ENCODE measurements around the gene CFAP77.
"Not testable (repeated sequence)": the region's sequence is repeated elsewhere in the genome, so short reads cannot be mapped to it uniquely, and the experiment has no call there.

CFAP77 gene

DNA sequence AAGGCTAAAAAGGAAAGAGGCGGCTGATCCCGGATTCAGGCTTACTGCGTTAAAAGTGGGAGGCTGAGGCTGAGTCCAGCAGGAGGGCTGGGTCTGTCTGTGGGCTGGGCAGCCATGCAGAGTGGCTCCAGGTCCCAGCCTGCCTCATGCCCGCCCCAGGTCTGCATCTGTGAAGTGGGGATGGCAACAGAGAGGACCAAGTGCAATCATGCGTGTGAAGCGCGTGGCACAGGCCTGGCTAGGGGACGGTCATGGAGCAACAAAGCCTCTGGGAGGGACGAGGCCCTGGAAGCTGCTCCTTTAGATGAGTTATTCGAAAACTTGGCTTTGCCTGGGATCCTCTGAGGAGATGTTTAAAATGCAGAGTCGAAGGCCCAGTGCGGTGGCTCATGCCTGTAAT, 142.0 kb downstream of the CFAP77 start:
- no peak for DNase-seq

DNA sequence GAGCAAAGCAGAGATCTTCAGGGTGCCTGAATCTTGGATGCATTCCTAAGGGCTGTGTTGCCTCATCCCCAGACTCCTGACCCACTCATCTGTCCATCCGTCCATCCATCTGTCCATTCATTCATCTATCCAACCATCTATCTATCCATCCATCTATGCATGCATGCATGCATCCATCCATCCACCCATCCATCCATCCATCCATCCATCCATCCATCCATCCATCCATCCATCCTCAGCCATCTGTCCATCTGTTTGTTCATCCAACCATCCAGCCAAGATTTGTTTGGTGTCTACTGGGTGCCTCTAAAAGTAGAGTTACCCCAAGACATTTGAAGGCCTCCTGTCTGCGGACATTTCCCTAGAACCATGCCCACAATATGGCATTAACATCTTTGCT, 144.7 kb downstream of the CFAP77 start:
- no peak for DNase-seq

DNA sequence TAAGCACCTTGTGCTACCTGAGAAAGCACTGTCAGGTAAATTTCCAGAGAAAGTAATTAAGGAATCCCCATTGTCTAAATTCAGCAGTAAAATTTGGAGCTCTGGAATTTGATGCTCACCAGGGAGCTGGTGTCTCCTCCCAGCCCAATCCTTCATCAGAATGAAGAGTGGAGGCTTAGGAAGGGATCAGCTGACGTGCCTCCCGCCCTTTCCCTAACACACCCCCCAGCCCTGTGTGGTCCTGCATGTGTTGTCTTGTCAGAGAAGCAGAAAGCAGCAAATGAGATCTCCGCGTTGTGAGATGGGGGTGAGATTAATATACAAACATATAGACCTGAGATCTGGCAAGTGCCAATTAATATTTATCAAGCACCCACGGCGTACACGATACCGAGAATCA, 145.5 kb downstream of the CFAP77 start:
- DNase-seq, result no peak

DNA sequence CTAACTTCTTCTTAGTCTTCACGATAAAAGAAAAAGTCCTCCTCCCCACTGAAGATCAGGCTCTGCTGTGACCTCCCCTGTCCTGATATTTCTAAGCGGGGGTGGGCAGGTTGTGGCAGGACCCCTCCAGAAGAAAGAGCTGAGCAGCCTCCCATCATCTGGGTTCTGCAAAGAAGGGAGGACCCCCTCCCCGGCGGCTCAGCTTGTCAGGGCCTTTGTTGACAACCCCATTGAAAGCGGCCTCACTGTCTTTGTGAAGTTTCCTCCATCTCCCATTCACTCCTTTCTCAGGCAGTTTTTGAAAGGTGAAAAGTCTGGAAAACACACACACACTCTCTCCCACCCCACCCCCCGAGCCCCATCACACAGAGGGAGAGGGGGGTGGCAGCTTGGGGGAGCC, 146.2 kb downstream of the CFAP77 start:
- no peak for DNase-seq

DNA sequence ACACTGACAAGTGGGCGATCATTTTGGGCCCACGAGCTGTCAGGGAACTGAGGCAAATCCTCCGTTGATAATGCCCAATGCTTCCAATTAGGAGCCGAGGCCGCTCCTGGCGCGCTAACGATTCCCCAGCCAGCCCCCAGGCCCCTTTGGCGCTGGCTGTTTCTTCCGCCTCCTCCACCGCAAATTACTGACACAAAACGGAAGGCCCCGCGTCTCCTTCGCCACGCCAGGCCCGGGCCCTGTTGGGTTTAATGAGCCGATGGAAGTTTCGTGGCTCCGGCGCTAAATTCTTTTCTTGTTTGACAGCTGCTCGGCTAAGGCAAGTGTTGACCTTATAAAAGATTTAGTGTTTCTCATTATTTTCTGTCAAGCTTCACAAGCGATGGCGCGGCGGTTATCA, 146.7 kb downstream of the CFAP77 start:
- no peak for DNase-seq

DNA sequence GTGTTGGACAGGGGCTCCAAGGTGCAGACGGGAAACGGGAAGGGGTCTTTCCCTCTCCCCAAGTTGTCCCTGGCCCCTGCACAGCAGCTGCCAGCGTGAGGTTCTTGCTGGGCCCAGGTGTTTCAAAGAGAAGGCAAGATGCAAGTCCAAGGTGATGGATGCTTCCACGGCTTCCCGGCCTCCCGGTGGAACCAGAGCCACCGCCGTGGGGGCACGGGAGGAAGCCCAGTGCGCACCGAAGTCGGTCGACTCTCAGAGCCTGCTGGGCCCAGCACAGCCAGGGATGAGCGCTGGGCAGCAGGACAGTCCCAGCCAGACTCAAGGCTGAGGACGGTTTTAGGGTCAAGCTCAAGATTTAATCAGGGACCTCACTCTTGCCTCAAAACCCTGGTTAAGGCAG, 147.1 kb downstream of the CFAP77 start:
- no peak for DNase-seq

DNA sequence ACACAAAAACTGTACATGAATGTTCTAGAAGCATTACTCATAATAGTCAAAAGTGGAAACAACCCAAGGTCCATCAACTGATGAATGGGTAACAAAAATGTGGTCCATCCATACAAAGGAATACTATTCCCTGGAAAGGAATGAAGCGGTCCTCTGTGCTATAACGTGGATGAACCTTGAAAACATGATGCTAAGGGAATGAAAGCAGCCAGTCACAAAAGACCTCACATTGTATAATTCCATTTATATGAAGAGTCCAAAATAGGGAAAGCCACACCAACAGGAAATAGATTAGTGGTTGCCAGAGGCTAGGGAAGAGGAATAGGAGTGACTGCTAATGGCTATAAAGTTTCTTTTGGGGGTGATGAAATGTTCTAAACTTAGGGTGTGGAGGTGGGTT, 149.7 kb downstream of the CFAP77 start:
- DNase-seq, result no peak

DNA sequence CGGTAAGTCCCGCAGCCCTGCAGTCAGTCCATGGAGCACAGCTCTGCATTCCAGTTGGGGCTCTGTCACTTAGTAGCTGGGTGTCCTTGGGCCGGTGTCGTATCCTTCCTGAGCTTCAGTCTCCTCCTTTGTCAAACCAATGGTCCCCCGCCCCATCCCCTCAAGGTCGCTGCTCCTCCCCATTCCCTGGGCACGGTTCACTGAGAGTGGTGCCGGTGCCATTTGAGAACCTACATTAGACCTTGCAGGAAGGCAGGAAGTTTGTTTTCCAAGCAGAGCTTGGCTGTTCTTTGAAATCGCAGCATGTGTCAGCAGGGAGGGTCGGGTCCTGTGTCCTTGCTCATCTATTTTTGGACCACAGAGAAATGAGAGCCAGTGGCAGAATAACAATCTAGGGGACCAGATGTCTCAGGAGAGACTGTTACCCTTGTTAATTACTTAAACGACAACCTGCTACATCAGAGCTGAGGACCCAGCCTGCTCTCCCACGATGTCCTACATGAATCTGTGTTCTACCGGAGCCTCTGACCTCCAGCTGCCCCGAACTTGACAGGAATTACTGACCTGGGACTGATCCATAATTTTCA, 150.7 kb downstream of the CFAP77 start:
- DNase-seq, result no peak

DNA sequence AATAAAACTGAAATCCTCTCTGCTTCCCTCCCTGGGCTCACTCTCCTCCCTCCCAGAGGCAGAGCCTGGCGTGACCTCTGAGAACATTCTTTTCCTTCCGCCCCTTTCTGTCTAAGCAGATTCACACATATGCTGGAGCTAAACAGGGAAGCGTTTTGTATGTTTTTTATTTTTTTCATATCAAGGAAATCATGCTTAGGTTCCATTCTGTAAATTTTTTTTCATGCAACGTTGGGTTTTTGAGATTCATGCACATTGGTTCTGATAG, 152.2 kb downstream of the CFAP77 start:
- DNase-seq, result no peak

DNA sequence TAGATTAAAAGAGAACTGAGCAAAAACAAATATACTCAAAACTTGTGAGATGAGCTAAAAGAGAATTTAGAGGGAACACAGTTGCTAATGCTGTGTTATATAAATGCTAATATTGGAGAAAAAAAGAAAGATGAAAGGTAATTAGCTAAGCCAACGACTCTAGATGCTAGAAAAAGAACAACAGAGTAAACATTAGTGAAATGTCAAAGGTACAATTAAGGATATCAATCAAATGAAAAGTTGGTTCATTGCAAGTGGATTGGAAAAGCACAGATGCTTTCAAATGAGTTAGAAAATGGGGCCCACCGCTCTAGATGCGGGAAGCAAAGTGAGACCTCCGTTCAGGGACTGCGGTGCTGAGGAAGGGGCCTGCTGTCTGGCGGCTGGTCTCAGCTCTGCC, 154.5 kb downstream of the CFAP77 start:
- no peak for DNase-seq

DNA sequence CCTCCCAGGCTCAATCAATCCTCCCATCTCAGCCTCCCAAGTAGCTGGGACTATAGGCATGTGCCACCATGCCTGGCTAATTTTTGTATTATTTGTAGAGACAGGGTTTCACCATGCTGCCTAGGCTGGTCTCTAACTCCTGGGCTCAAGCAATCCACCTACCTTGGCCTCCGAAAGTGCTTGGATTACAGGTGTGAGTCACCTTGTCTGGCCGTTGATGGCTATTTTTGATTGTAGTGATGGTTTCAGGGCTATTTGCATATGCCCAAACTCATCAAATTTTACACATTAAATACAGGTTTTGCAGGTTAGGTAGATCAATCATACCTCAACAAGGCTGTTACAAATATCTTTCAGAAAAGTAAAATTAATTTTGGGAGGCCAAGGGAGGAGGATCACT, 158.8 kb downstream of the CFAP77 start:
- DNase-seq, result not testable (repeated sequence)

DNA sequence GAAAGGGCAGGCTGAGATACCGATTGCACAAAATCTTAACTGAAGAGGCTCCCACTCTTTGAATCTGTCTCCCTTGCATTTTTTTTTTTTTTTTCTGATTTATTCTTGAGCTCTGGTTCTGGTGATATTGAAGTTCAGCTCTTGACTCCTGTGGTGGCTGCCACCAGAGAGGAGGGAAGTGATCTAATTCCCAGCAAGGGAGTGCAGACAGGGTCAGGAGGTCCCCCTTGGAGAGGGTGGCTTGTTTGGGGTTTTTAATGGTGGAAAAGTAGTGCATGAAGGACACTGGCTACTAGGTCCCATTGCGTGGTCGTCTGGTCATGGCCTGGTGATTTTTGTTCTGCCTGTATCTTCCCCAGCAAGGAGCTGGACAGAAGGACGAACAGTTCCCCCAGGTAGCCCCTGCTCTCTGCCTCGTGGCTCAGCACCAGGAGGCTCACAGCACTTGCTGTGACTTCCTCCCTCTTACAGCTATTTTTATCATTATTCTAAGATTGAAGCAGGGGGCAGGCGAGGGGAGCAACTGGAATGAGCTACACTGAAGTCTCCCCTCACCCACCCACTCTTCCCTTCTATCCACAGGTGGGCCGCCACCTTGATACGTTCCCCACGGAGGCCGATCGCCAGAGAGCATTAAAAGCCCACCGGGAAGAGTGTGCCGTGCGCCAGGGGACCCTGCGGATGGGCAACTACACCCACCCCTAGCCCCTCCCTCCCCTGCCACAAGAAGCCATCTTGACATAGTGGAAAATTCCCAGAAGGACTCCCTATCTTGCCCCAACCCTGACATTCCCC, 162.0 kb downstream of the CFAP77 start:
- no peak for DNase-seq

DNA sequence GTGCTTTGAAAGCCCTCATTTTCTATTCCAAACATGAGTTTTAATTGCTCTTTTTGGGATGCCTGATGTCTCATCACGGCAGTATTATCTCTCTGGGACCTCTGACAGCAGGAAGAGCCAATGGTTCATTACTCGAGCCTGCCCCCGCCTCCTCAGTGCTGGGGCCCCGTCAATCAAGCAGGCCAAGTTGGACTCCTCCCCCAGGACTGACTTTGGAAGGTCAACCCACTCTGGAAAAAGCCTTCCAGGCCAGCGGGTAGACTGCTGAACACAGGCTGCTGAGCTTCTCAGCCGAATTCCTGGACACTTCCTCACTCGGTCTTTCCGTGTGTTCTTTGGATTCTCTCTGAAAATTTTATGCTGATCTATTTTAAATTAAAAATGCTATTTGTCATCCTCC, 162.9 kb downstream of the CFAP77 start:
- DNase-seq, result no peak

DNA sequence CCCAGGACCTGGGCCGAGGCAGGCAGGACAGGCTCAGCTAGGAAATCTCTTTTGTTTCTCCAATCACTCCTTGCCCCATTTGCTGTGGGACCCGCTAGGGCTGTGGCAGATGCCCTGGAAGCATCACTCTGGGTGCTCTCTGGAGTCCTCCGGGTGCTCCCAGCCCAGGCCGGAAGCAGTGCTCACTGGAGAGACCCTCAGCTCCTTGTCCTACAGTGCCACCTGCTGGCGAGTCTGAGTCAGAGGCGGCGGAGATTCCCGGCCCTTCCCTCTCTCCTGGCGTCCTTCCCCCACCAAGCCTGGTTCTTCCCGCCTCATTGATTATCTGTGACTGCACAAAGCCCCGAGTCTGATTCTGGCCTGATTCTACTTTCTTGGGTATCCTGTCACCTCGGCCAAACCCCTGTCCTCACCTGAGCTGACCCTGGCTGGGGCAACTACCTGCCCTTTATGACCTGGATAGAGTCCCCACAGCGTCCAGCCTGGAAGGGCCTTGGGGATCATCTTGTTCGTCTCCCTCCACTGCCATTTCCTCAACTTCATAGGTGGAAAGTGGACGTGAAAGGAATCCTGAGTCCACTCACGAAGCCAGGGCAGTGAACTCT, 165.1 kb downstream of the CFAP77 start:
- DNase-seq, result peak; percentile 75

DNA sequence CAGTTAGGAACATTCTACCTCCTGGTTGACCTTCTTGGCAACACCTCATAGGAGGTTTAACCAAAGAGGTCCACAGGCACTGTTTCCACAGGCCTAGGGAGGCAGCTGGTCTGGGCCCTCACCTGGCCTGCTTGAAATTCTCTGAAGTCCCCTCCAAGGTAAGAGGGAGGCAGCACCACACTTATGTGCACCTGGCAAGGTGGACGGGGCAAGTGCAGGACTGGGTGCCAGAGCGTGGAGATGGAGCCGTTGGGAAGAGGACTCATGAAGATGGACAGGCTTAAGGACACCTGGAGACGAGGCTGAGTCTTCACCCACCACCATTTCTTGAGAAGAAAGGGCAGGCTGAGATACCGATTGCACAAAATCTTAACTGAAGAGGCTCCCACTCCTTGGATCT, 165.8 kb downstream of the CFAP77 start:
- no peak for DNase-seq

DNA sequence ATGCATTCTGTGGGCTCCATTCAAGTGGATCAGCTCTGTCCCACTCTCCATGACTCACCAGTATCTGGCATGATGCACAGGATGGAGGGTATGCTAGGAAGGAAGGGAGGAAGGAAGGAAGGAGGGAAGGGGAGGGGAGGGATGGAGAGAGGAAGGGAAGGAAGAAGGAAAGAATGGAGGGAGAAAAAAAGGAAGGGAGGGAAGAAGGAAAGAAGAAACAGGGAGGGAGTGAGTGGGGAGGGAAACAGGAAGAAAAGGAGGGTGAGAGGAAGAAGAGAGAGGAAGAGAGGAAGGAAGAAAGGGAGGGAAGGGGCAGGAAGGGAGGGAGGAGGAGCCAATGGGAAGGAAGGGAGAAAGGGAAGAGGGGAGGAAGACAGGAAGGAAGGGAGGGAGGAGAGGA, 167.1 kb downstream of the CFAP77 start:
- no peak for DNase-seq

DNA sequence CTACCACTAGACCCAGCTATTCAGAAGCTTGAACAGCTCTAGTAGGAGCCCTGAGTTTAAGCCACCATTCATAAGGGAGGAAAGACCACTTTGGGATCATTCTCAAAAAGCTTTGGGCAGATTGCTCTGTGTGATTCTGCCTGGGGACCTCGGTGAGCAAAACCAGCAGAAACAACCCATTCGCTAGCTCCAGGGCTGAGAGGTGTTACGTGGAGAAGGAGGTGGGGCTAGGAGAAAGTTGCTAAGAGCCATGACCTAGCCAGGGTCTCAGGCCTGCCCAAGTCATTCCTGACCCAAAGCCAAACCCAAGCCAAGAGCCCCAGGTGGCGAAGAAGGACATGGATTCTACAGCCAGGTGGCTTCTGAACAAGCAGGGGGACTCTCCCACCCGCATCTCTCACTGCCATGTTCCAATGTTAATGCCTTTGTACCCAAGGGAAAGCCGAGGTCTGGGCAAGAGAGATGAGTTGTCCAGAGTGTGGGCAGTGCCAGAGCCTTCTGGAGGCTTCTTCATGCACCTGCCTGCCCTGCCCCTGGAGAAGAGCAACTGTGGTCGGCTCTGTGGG, 168.4 kb downstream of the CFAP77 start:
- no peak for DNase-seq

DNA sequence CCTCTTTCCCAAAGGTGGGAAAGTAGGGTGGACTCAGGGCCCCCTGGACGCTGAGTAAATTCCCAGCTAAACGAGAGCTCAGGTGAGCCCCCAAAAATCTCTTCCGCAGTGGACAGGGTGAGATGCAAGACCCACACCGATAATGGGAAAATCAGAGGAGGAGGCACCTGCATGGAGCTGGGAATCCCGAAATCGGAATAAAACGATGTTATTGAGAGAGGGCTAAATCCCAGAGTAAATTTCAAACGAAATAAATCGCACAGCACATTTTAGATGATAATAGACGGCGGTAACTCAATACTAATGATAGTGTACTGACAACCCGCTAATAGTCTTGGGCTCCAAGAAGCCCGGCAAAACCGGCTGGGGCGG, 169.4 kb downstream of the CFAP77 start:
- DNase-seq, result no peak

DNA sequence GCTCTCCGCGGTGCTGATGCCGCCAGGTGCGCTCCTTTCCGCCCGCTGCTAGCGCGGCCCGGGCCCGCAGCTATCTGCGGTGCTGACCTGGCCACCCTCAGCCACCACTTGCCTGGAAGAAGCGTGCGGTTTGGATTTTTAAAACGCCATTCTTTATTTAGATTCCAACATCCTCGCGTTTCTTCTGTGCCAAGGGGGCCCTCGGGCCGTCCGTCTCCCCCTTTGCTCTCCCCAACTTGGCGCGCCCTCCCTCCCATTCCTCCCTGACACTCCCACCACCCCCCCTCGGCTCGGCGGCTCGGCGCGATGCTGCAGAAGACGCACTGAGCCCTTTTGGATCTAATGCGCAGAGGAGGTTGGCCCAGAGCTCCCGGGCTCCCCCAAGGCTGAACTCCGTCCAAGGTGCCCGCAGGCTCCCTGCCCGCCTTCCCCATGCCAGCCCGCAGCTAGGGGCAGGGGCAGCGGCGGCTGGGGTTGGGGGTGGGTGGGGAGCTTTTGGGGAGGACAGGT, 172.3 kb downstream of the CFAP77 start, which contains the start of gene BARHL1:
Gene BARHL1 (plus strand): TSS at position 331 of the 510 bp plus-strand sequence. CDS start 192 bp downstream, outside the sequence.
- DNase-seq, result no peak

DNA sequence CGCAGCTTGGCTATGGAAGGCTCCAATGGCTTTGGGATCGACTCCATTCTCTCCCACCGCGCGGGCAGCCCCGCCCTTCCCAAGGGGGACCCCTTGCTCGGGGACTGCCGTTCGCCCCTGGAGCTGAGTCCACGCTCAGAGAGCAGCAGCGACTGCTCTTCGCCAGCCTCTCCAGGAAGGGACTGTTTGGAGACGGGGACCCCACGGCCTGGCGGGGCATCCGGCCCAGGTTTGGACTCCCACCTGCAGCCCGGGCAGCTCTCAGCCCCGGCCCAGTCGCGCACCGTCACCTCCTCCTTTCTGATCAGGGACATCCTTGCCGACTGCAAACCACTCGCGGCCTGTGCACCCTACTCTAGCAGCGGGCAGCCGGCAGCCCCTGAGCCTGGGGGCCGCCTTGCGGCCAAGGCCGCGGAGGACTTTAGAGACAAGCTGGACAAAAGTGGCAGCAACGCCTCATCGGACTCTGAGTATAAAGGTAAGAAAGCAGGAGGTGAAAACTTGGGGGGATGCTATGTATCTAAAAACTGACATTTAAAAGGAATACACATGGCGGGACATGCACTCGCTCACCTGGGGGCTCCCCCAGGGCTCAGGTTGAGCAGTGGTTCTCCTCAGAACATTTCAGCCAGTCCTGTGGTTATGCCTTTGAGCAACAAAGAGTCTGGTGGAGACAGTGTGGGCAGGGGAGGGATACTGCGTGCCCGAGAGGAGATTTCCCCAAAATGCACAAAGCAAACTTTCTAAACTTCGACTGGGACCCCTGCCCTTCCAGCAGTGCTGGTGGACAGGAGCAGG, 173.0 kb downstream of the CFAP77 start:
- DNase-seq, result no peak

DNA sequence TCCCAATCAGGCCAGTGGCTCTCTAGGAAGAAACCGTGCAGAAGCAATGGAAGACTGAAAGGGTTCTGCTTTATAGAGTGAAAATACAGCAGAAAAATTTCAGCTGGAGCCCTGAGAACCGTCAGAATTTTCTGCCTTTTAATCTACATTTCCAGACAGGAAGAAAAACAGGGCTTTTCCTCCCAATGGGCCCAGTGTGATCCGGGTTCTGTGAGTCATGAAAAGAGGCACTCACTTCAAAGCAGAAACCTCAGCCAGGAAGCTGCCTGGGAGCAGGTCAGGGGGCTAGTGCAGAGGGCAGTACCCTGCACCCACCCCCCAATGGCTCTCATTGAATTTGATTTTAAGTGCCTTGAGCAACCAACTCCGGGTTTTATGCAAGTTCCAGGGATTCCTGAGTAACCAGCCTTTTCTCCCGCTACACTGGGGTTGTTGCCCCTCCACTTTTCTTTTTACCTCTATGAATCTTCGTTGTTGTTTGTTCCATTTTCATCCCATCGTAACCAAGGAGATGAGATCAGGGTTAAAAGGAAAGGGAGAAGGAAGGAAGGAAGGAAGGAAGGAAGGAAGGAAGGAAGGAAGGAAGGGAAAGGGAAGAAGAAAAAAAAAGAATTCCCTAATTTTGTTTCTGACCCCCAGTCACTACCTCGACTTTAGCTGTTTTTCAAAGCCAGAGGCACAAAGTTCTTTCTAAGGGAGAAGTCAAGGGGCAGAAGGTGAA, 173.7 kb downstream of the CFAP77 start:
- no peak for DNase-seq

Data from NCI-H1092 (cell line).